CD14-positive monocyte (primary cell): Measurements from ENCODE around the gene MORC4. TPM values are rescaled to one million over a fixed set of nuclear protein-coding genes. Genes with fewer than 3 reads are reported as not detected.

ENCODE experiments used
- DNase-seq, 3 donors: peaks; one replicate each; pipeline ENCODE4 v3.0.0-alpha.2; 2011 to 2022
- H2AFZ ChIP-seq: 2 replicates; pipeline ENCODE4 v1.6.0; 2012; ENCODE audit warnings: mild to moderate bottlenecking, low read depth, low read length, inconsistent platforms; ENCODE audit not compliant: insufficient read depth, poor library complexity, severe bottlenecking
- H3K27ac ChIP-seq, 2 donors: 1 replicate in 1 of 2; 2 replicates in 1 of 2; pipeline ENCODE4 v1.5.1; 2012 to 2013; ENCODE audit warnings: low read length in 2 of 2, control low read depth in 1 of 2, inconsistent platforms in 1 of 2, low read depth in 1 of 2, mild to moderate bottlenecking in 1 of 2
- H3K27me3 ChIP-seq, 2 donors: one replicate each; pipeline versions ENCODE4 v1.6.0 to v1.6.1; 2011 to 2013; ENCODE audit warnings: low read length in 2 of 2; ENCODE audit not compliant: control insufficient read depth in 2 of 2, insufficient read depth in 2 of 2
- H3K36me3 ChIP-seq, 2 donors: replicated peaks in 1 of 2; 1 replicate in 1 of 2; 2 replicates in 1 of 2; pipeline versions ENCODE4 v1.5.1 to v1.6.1; 2012 to 2013; ENCODE audit warnings: low read length in 2 of 2, control low read depth in 1 of 2, inconsistent platforms in 1 of 2, mild to moderate bottlenecking in 1 of 2; ENCODE audit not compliant: insufficient read depth in 2 of 2, control insufficient read depth in 1 of 2
- H3K4me1 ChIP-seq, 2 donors: 1 replicate in 1 of 2; 2 replicates in 1 of 2; pipeline versions ENCODE4 v1.5.1 to v1.6.1; 2012 to 2013; ENCODE audit warnings: low read length in 2 of 2, control low read depth in 1 of 2, inconsistent platforms in 1 of 2, mild to moderate bottlenecking in 1 of 2, moderate library complexity in 1 of 2; ENCODE audit not compliant: insufficient read depth in 2 of 2, control insufficient read depth in 1 of 2
- H3K4me2 ChIP-seq: replicated peaks from 2 replicates; pipeline ENCODE3; 2012; ENCODE audit warnings: low read length, moderate library complexity, mild to moderate bottlenecking; ENCODE audit not compliant: poor library complexity, severe bottlenecking; ENCODE audit errors: extremely low read depth
- H3K4me3 ChIP-seq, 3 experiments: fragments of 200-600 bp in 1 of 3; sonication (generic) in 1 of 3; replicated peaks in 1 of 3; 1 replicate in 2 of 3; 2 replicates in 1 of 3; pipeline ENCODE4 v1.5.1; 2011 to 2013; ENCODE audit warnings: low read length in 3 of 3, mild to moderate bottlenecking in 3 of 3, control low read depth in 2 of 3, low read depth in 2 of 3, inconsistent platforms in 1 of 3, moderate library complexity in 1 of 3
- H3K79me2 ChIP-seq: 2 replicates; pipeline ENCODE4 v1.6.0; 2012; ENCODE audit warnings: mild to moderate bottlenecking, control low read depth, inconsistent platforms, low read length, moderate library complexity; ENCODE audit not compliant: insufficient read depth
- H3K9ac ChIP-seq: 2 replicates; pipeline ENCODE4 v1.6.0; 2017; ENCODE audit warnings: low read length, mild to moderate bottlenecking; ENCODE audit not compliant: insufficient read depth, poor library complexity, severe bottlenecking
- H3K9me3 ChIP-seq, 2 donors: replicated peaks in 1 of 2; 1 replicate in 1 of 2; 2 replicates in 1 of 2; pipeline versions ENCODE4 v1.5.1 to v1.6.1; 2012 to 2013; ENCODE audit warnings: low read length in 2 of 2, control low read depth in 1 of 2; ENCODE audit not compliant: control insufficient read depth in 1 of 2, insufficient read depth in 1 of 2
- H4K20me1 ChIP-seq: 2 replicates; pipeline ENCODE4 v1.6.0; 2012; ENCODE audit warnings: mild to moderate bottlenecking, low read length, control low read depth, moderate library complexity; ENCODE audit not compliant: insufficient read depth
- H3K27ac Mint-ChIP-seq, 7 donors: one replicate each; pipeline ENCODE4 v1.8.0; 2020; ENCODE audit warnings: mild to moderate bottlenecking in 7 of 7, mixed read lengths in 7 of 7, moderate library complexity in 6 of 7, inconsistent platforms in 2 of 7
- H3K27me3 Mint-ChIP-seq, 3 donors: one replicate each; pipeline ENCODE4 v1.8.0; 2021 to 2022; ENCODE audit warnings: low read depth in 3 of 3, mild to moderate bottlenecking in 3 of 3, mixed read lengths in 3 of 3, moderate library complexity in 3 of 3, inconsistent platforms in 1 of 3
- H3K36me3 Mint-ChIP-seq, 2 donors: one replicate each; pipeline ENCODE4 v1.8.0; 2020; ENCODE audit warnings: mixed read lengths in 2 of 2, inconsistent platforms in 1 of 2, mild to moderate bottlenecking in 1 of 2
- H3K4me1 Mint-ChIP-seq: one replicate; pipeline ENCODE4 v1.8.0; 2020; ENCODE audit warnings: mild to moderate bottlenecking, mixed read lengths
- H3K4me3 Mint-ChIP-seq, 2 donors: one replicate each; pipeline ENCODE4 v1.8.0; 2020; ENCODE audit warnings: mild to moderate bottlenecking in 2 of 2, mixed read lengths in 2 of 2, moderate library complexity in 1 of 2
- H3K9me3 Mint-ChIP-seq, 7 donors: one replicate each; pipeline ENCODE4 v1.8.0; 2020 to 2022; ENCODE audit warnings: mixed read lengths in 7 of 7, mild to moderate bottlenecking in 6 of 7, moderate library complexity in 6 of 7, inconsistent platforms in 2 of 7
- WGBS: methylation state at CpG from one replicate; pipeline ENCODE4 v1.1.5; 2013; ENCODE audit warnings: missing lambda C conversion rate; ENCODE audit not compliant: insufficient coverage; 5-methylcytosine and 5-hydroxymethylcytosine counted together
- intact Hi-C, 2 donors: fragments of 100-400 bp; cut with micrococcal nuclease; formaldehyde crosslinking; loops; one replicate each; pipeline versions ENCODE4 v1.15.0 to v1.15.1; 2023
- polyA plus RNA-seq, 3 donors: library from polyadenylated mRNA; depleted of rRNA in 1 of 3; unstranded in 2 of 3; stranded (reverse) in 1 of 3; fragments of 300-500 nt in 2 of 3; fragments of >200 nt in 1 of 3; fragmentation: Illumina TruSeq in 2 of 3; gene quantifications; 1 replicate in 2 of 3; 2 replicates in 1 of 3; pipeline ENCODE4 v1.2.3, GENCODE V29; 2012 to 2021
- TF ChIP-seq, protein P1 (sequence below): fragments of 200-600 bp; IDR thresholded peaks from one replicate; pipeline ENCODE4 v1.8.0; 2022; ENCODE audit warnings: antibody characterized with exemption, mild to moderate bottlenecking

Gene MORC4
- polyA plus RNA-seq, 3 donors = 0.06 to 0.23 (median 0.10) TPM

DNA sequence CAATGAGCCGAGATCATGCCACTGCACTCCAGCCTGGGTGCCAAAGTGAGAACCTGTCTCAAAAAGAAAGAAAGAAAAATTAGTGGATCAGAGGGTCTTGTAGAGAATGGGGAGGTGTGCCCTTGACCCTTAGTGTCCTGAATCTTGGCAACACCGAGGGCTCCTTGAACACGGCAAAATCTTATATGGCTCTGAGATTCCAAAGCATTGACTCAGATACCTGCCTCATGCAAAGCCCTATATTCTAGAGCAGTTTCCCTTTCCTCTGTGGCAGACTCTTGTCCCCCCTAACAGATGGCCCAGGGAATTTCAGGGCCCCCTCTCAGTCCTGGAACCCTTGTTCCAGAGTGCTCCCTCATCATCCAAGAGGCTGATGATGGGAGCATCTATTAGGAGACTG is 73.0 kb downstream of the MORC4 start:
- no peak overlapping the region for H3K4me3 ChIP-seq
- no peak overlapping the region for H3K4me3 Mint-ChIP-seq
- no peak overlapping the region for H2AFZ ChIP-seq
- no peaks in the 10 kb centered on the region for H3K4me1 ChIP-seq
- DNase-seq = no peak
- no peaks in the 10 kb centered on the region for H3K27me3 ChIP-seq
- H3K79me2 ChIP-seq = no peaks in the 10 kb centered on the region
- intact Hi-C loops = no loop called here
- no peaks in the 10 kb centered on the region for H3K36me3 ChIP-seq
- H3K27ac Mint-ChIP-seq = no peak overlapping the region
- no peaks in the 10 kb centered on the region for H3K9me3 Mint-ChIP-seq
- H3K36me3 Mint-ChIP-seq = no peaks in the 10 kb centered on the region
- 100% methylated on average over 1 of the region's 3 CpGs for WGBS
- no peak overlapping the region for H3K9ac ChIP-seq
- no peak overlapping the region for H3K4me2 ChIP-seq
- H3K27me3 Mint-ChIP-seq = peaks cover 0 to 2% (median 0%) of the 10 kb centered on the region in 3 donors
- H3K27ac ChIP-seq = no peak overlapping the region
- TF ChIP-seq, protein P1, sequence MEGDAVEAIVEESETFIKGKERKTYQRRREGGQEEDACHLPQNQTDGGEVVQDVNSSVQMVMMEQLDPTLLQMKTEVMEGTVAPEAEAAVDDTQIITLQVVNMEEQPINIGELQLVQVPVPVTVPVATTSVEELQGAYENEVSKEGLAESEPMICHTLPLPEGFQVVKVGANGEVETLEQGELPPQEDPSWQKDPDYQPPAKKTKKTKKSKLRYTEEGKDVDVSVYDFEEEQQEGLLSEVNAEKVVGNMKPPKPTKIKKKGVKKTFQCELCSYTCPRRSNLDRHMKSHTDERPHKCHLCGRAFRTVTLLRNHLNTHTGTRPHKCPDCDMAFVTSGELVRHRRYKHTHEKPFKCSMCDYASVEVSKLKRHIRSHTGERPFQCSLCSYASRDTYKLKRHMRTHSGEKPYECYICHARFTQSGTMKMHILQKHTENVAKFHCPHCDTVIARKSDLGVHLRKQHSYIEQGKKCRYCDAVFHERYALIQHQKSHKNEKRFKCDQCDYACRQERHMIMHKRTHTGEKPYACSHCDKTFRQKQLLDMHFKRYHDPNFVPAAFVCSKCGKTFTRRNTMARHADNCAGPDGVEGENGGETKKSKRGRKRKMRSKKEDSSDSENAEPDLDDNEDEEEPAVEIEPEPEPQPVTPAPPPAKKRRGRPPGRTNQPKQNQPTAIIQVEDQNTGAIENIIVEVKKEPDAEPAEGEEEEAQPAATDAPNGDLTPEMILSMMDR = no peak
- H4K20me1 ChIP-seq = no peaks in the 10 kb centered on the region
- no peaks in the 10 kb centered on the region for H3K9me3 ChIP-seq
- H3K4me1 Mint-ChIP-seq = no peaks in the 10 kb centered on the region

DNA sequence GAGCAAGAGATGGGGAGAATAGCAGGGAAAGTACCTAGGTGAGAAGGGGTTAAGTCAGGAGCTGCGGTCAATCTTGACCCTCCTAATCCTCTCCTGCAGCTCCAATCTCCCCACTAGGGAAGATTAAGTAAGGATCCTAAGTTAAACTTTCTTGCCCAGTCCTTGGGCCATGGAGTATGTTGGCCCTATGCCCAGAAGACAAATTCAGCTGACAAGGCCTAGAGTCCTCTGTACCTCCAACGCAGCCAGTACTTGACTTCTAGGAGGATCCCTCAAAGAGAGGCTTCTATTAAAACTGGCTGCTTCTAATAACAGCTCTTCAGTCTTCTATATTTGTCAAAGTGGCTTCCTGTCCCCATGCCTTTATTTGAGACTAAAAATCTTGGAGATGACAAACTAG is 78.4 kb downstream of the MORC4 start:
- peaks cover 0 to 5% (median 0%) of the 10 kb centered on the region in 7 donors for H3K9me3 Mint-ChIP-seq
- H3K4me1 Mint-ChIP-seq = peaks cover 8% of the 10 kb centered on the region
- H3K4me3 Mint-ChIP-seq = no peak overlapping the region
- no peaks in the 10 kb centered on the region for H3K4me1 ChIP-seq
- no peaks in the 10 kb centered on the region for H3K36me3 ChIP-seq
- no peak overlapping the region for H2AFZ ChIP-seq
- H3K36me3 Mint-ChIP-seq = no peaks in the 10 kb centered on the region
- intact Hi-C loops = no loop called here
- no peaks in the 10 kb centered on the region for H3K9me3 ChIP-seq
- no peak overlapping the region for H3K9ac ChIP-seq
- H3K79me2 ChIP-seq = no peaks in the 10 kb centered on the region
- no peak overlapping the region for H3K4me3 ChIP-seq
- no peak overlapping the region for H3K4me2 ChIP-seq
- no peak overlapping the region for H3K27ac ChIP-seq
- no peaks in the 10 kb centered on the region for H4K20me1 ChIP-seq
- WGBS = 100% methylated on average over 1 of the region's 2 CpGs
- no peaks in the 10 kb centered on the region for H3K27me3 ChIP-seq
- H3K27me3 Mint-ChIP-seq = peaks cover 0 to 10% (median 2%) of the 10 kb centered on the region in 3 donors
- TF ChIP-seq, protein P1 = no peak
- no peak for DNase-seq
- no peak overlapping the region for H3K27ac Mint-ChIP-seq
